Caco-2 (cell line): ENCODE results near the gene BICDL2. TPM values are rescaled to one million over a fixed set of nuclear protein-coding genes. Genes with fewer than 3 reads are reported as not detected.

Experiments
- BruUV-seq: library from RNA; stranded (reverse); fragments of 400-500 nt; replicated peaks from 2 replicates; lab custom pipeline; 2021; lab: Mats Ljungman, UMichigan
- CTCF ChIA-PET: fragments of 300-600 bp; sonication (Branson Sonifier 250); formaldehyde crosslinking; loops from one replicate; lab custom pipeline; 2022; ENCODE audit warnings: antibody characterized with exemption; lab: Charles Lee
- POLR2A ChIA-PET: fragments of 300-600 bp; sonication (Branson Sonifier 250); formaldehyde crosslinking; loops from one replicate; lab custom pipeline; 2022; ENCODE audit warnings: antibody characterized with exemption; lab: Charles Lee
- DNase-seq, 2 experiments: peaks; one replicate each; pipeline versions ENCODE4 v3.0.0 to v3.0.0-alpha.2; 2020 to 2022
- H3K27me3 ChIP-seq: replicated peaks from 2 replicates; pipeline ENCODE4 v1.6.0; 2011; ENCODE audit warnings: low read length; ENCODE audit not compliant: control insufficient read depth, insufficient read depth
- H3K36me3 ChIP-seq: 2 replicates; pipeline ENCODE4 v1.5.1; 2011; ENCODE audit warnings: low read length; ENCODE audit not compliant: control insufficient read depth, insufficient read depth
- H3K4me1 ChIP-seq: fragments of 250-450 bp; sonication (Bioruptor Pico); 2 replicates; pipeline ENCODE4 v1.5.1; 2020; ENCODE audit warnings: mild to moderate bottlenecking
- H3K4me3 ChIP-seq: 2 replicates; pipeline ENCODE4 v1.5.1; 2011; ENCODE audit warnings: low read depth, mild to moderate bottlenecking, control low read depth, low read length
- H3K9me3 ChIP-seq: fragments of 250-450 bp; sonication (Bioruptor Pico); 2 replicates; pipeline ENCODE4 v1.5.1; 2020; ENCODE audit warnings: mild to moderate bottlenecking, moderate library complexity
- H3K27ac Mint-ChIP-seq: one replicate; pipeline ENCODE4 v1.8.0; 2022; ENCODE audit warnings: mixed read lengths; ENCODE audit not compliant: unreplicated experiment
- H3K27me3 Mint-ChIP-seq: one replicate; pipeline ENCODE4 v1.8.0; 2022; ENCODE audit warnings: mixed read lengths; ENCODE audit not compliant: insufficient read depth, unreplicated experiment
- H3K36me3 Mint-ChIP-seq: one replicate; pipeline ENCODE4 v1.8.0; 2022; ENCODE audit warnings: mild to moderate bottlenecking, mixed read lengths; ENCODE audit not compliant: insufficient read depth, unreplicated experiment
- H3K4me1 Mint-ChIP-seq: one replicate; pipeline ENCODE4 v1.8.0; 2022; ENCODE audit warnings: low read depth, mixed read lengths; ENCODE audit not compliant: unreplicated experiment
- H3K4me3 Mint-ChIP-seq: one replicate; pipeline ENCODE4 v1.8.0; 2022; ENCODE audit warnings: mild to moderate bottlenecking, moderate library complexity, mixed read lengths; ENCODE audit not compliant: unreplicated experiment
- H3K9me3 Mint-ChIP-seq: one replicate; pipeline ENCODE4 v1.8.0; 2022; ENCODE audit warnings: mixed read lengths; ENCODE audit not compliant: unreplicated experiment
- intact Hi-C: fragments of 100-400 bp; cut with micrococcal nuclease; formaldehyde crosslinking; loops from one replicate; pipeline ENCODE4 v1.10.0; 2022; ENCODE audit not compliant: unreplicated experiment
- total RNA-seq: library from RNA; stranded (reverse); gene quantifications from 2 replicates; pipeline ENCODE4 v1.2.3, GENCODE V29; 2022
- TF ChIP-seq, protein P1 (sequence below), 2 experiments: fragments of 200-600 bp in 1 of 2; IDR thresholded peaks; 1 replicate in 1 of 2; 2 replicates in 1 of 2; pipeline versions ENCODE4 v1.5.1 to v1.8.0; 2011 to 2022; ENCODE audit warnings: antibody characterized with exemption in 1 of 2, control low read depth in 1 of 2, inconsistent platforms in 1 of 2, low read depth in 1 of 2, low read length in 1 of 2, mild to moderate bottlenecking in 1 of 2, moderate library complexity in 1 of 2; ENCODE audit not compliant: insufficient read depth in 1 of 2, severe bottlenecking in 1 of 2, unreplicated experiment in 1 of 2

Gene BICDL2
- total RNA-seq, 1 experiment from 2014 or later = 10.6 TPM

DNA sequence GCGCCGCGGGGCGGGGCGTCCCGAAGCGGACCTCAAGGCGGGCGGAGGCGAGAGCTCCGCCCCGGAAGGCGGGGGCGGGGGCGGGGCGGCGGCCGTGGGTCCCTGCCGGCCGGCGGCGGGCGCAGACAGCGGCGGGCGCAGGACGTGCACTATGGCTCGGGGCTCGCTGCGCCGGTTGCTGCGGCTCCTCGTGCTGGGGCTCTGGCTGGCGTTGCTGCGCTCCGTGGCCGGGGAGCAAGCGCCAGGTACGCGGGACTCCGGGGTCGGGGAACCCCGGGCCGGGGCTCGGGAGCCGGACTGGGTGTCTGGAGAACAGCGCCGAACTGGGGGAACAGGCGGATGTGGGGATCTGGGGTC is 16.5 kb downstream of the BICDL2 start, which contains the start of gene TNFRSF12A:
TSS of gene TNFRSF12A (plus strand) at position 122 of the 357 bp plus-strand sequence. CDS start at position 152, 30 bp downstream.
- intact Hi-C loops = loop anchor here (1.0 kb wide), 1 partner anchor 10 kb away; no protein-coding TSS in a partner anchor
- Histone ChIP-seq H3K4me3 (peak within 1 kb of the TSS; percentile 52), H3K4me1 (peaks cover 43% of the 10 kb centered on the region), H3K36me3 (0 out of 2 replicates have a peak, but pooled peaks cover 2% of the 10 kb centered on the region), H3K9me3 (no peaks in the 10 kb centered on the region), H3K27me3 (no peaks in the 10 kb centered on the region)
- TF ChIP-seq, protein P1, sequence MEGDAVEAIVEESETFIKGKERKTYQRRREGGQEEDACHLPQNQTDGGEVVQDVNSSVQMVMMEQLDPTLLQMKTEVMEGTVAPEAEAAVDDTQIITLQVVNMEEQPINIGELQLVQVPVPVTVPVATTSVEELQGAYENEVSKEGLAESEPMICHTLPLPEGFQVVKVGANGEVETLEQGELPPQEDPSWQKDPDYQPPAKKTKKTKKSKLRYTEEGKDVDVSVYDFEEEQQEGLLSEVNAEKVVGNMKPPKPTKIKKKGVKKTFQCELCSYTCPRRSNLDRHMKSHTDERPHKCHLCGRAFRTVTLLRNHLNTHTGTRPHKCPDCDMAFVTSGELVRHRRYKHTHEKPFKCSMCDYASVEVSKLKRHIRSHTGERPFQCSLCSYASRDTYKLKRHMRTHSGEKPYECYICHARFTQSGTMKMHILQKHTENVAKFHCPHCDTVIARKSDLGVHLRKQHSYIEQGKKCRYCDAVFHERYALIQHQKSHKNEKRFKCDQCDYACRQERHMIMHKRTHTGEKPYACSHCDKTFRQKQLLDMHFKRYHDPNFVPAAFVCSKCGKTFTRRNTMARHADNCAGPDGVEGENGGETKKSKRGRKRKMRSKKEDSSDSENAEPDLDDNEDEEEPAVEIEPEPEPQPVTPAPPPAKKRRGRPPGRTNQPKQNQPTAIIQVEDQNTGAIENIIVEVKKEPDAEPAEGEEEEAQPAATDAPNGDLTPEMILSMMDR (IDR thresholded peaks at IDR 0.05; ENCODE audit: insufficient read depth in 1 of 2, low read depth in 1 of 2, low read length in 1 of 2, severe bottlenecking in 1 of 2, unreplicated experiment in 1 of 2) = no peak
- POLR2A ChIA-PET = interaction anchor here (0.6 to 5.8 kb wide), 8 partner anchors 10 to 115 kb away, joined by 3 to 83 read pairs (median 5); partner anchors contain the start of gene ZNF213
- Mint-ChIP-seq H3K27me3 (no peaks in the 10 kb centered on the region), H3K27ac (peak within 1 kb of the TSS; percentile 89), H3K36me3 (peaks cover 53% of the 10 kb centered on the region), H3K9me3 (no peaks in the 10 kb centered on the region), H3K4me1 (peaks cover 17% of the 10 kb centered on the region), H3K4me3 (peak within 1 kb of the TSS; percentile 72)
- peak; percentile 79 to 83 for DNase-seq
- BruUV-seq = no TSS peak
- CTCF ChIA-PET = interaction anchor here (0.5 to 6.9 kb wide), 11 partner anchors 8 to 161 kb away, joined by 3 to 113 read pairs (median 4); partner anchors contain the start of gene BICDL2

DNA sequence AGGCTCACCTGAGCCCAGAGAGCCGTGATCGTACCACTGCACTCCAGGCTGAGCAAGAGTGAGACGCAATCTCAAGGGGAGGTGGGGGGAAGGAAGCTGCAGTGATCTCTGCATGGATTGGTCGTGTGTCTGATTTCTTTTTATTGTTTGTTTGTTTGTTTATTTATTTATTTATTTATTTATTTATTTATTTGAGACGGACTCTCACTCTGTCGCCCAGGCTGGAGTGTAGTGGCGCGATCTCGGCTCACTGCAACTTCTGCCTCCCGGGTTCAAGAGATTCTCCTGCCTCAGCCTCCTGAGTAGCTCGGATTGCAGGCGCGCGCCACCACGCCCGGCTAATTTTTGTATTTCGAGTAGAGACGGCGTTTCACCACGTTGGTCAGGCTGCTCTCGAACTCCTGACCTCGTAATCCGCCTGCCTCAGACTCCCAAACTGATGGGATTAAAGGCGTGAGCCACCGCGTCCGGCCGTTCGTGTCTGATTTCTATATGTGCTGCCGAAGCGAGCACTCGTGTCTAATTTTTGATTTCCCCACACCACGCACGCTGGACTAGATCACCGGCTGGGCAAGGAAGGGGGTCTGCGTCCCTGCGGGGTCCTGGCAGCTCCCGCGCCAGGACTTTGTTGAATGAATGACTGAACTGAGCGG is 17.0 kb downstream of the BICDL2 start:
- Histone ChIP-seq H3K4me1 (peaks cover 43% of the 10 kb centered on the region), H3K36me3 (0 out of 2 replicates have a peak, but pooled peaks cover 2% of the 10 kb centered on the region), H3K9me3 (no peaks in the 10 kb centered on the region), H3K4me3 (peak overlapping the region; percentile 52), H3K27me3 (no peaks in the 10 kb centered on the region)
- intact Hi-C loops = loop anchor here (1.0 kb wide), 1 partner anchor 9 kb away; no protein-coding TSS in a partner anchor
- ChIA-PET CTCF (interaction anchor here (0.6 to 6.9 kb wide), 9 partner anchors 9 to 161 kb away, joined by 3 to 113 read pairs (median 7); no protein-coding TSS in a partner anchor), POLR2A (interaction anchor here (0.7 to 5.8 kb wide), 7 partner anchors 10 to 116 kb away, joined by 3 to 83 read pairs (median 4); partner anchors contain the start of gene ZNF213)
- TF ChIP-seq, protein P1 (IDR thresholded peaks at IDR 0.05; ENCODE audit: insufficient read depth in 1 of 2, low read depth in 1 of 2, low read length in 1 of 2, severe bottlenecking in 1 of 2, unreplicated experiment in 1 of 2) = no peak
- Mint-ChIP-seq H3K9me3 (no peaks in the 10 kb centered on the region), H3K36me3 (peaks cover 48% of the 10 kb centered on the region), H3K4me3 (peak overlapping the region; percentile 72), H3K27me3 (no peaks in the 10 kb centered on the region), H3K27ac (peak overlapping the region; percentile 89), H3K4me1 (peaks cover 17% of the 10 kb centered on the region)
- no TSS peak for BruUV-seq
- DNase-seq = no peak

DNA sequence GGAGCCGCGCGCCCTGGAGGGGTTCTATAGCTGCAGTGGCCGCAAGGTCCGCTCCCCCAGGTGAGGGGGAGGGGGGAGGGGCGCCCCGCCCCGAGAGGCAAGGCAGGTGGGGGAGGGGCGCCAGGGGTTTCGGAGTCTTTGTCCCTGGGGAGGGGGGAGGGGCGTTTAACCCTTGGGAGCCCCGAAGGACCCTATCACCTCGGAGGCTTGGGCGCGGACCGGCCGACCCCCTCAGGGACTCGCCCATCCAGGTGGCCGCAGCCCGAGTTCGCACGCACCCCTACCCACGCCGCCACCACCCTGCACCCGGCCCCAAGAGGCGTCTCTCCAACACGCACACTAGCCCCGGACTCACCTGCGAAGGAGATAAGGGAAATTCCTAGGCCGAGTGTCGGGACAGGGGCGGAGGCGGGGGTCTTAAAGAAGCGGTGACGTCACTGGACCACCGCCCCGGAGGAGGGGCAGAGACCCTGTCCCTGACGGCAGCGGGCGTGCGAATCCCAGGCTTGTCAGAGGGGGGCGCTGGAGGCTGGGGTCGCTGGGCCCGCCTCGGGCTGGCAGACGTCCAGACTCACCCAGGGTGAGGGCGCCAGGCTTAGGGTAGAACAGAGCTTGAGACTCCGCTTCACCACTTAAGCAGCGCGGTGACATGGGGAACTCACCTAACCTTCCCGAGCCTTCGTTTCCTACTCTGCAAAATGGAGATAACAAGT is 18.8 kb downstream of the BICDL2 start, which contains the start of gene CLDN6:
TSS of gene CLDN6 (minus strand) at position 390 of the 713 bp plus-strand sequence. CDS start 2,162 bp downstream, outside the sequence.
- no peaks in the 10 kb centered on the region for H3K9me3 ChIP-seq

More for the DNA sequence above, 18.8 kb downstream of the BICDL2 start, which contains the start of gene CLDN6:
- peak within 1 kb of the TSS; percentile 25 for H3K27ac Mint-ChIP-seq
- peaks cover 16% of the 10 kb centered on the region for H3K4me1 Mint-ChIP-seq
- TF ChIP-seq, protein P1 (IDR thresholded peaks at IDR 0.05; ENCODE audit: insufficient read depth in 1 of 2, low read depth in 1 of 2, low read length in 1 of 2, severe bottlenecking in 1 of 2, unreplicated experiment in 1 of 2) = no peak
- no peaks in the 10 kb centered on the region for H3K27me3 Mint-ChIP-seq
- peak in 1 of 2 experiments; percentile 40 for DNase-seq
- peaks cover 32% of the 10 kb centered on the region for H3K36me3 Mint-ChIP-seq
- Histone ChIP-seq H3K27me3 (no peaks in the 10 kb centered on the region), H3K4me1 (peaks cover 42% of the 10 kb centered on the region), H3K4me3 (no peak within 1 kb of the TSS), H3K36me3 (0 out of 2 replicates have a peak, but pooled peaks cover 2% of the 10 kb centered on the region)
- H3K4me3 Mint-ChIP-seq = peak within 1 kb of the TSS; percentile 56
- ChIA-PET CTCF (interaction anchor here (6.9 kb wide), 1 partner anchor 13 kb away, joined by 113 read pairs; no protein-coding TSS in a partner anchor), POLR2A (interaction anchor here (3.5 kb wide), 1 partner anchor 8 kb away, joined by 34 read pairs; no protein-coding TSS in a partner anchor)
- no peaks in the 10 kb centered on the region for H3K9me3 Mint-ChIP-seq
- no TSS peak for BruUV-seq
- intact Hi-C loops = no loop called here
